ENCODE results near the gene NCS1.

The NCS1 gene

DNA sequence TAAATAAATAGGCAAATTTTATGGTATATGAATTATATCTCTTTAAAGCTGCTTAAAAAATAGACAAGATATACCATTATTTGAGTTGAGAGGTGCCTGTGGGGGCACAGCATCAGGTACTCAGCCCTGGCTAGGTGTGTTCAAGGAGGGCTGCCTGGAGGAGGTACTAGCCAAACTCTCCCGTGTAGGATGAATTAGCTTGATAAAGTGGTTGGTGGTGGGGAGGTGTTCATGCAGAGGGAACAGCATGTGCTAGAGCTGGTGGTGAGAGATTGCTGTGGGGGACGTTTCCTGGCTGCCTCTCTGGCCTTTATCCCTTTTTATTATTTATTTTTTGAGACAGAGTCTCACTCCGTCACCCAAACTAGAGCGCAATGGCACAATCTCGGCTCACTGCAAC is 23.2 kb upstream of the NCS1 start:
- no peak for DNase-seq

- DNase-seq, result no peak
Measured at GRCh38 chr9:130149654-130150286, 22.4 kb upstream of the NCS1 start.

GRCh38 chr9:130150779-130151382 is 21.3 kb upstream of the NCS1 start:
- DNase-seq, result no peak

- DNase-seq, result no peak
Measured at GRCh38 chr9:130154816-130155215, 17.4 kb upstream of the NCS1 start.

- no peak for DNase-seq
Measured at GRCh38 chr9:130155647-130156046, 16.6 kb upstream of the NCS1 start.

GRCh38 chr9:130156672-130157071 is 15.5 kb upstream of the NCS1 start:
- no peak for DNase-seq

DNA sequence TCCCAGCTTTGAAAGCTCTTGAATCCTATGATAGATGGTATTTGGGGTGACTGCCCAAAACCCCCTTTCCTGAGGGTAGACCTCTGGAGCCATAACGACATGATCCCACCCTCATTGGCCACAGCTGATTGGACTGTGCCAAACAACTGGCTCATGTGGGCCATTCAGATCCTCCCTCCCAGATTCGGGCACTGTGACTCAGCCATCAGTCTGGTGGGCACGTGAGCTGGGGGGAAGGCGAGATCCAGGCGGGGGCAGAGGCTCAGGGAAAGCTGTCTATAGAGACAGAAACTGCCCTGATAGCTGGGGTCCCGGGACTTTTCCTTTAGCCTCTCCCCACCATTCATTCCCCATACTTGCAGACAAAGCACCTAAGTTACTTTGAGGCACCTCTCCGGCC is 15.1 kb upstream of the NCS1 start:
- no peak for DNase-seq

GRCh38 chr9:130158001-130158400 is 14.2 kb upstream of the NCS1 start:
- DNase-seq, result no peak

DNA sequence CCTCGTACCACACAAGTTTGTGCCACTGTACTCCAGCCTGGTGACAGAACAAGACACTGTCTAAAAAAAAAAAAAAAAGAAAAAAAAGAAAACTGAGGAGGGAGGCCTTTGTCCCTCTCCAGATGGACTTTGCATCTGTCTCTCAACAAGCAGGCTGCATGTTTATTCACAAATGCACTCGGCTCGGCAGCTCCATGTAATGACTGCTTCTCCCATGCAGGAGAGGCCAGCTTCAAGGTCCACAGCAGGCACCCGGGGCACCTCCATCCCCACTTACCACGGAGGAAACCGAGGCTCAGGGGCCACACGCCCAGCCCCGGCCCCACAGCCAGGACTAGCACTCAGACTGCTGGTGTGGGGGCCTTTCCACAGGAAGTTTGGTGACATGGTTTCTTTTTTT is 13.1 kb upstream of the NCS1 start:
- no peak for DNase-seq

GRCh38 chr9:130159915-130160670 is 12.1 kb upstream of the NCS1 start:
- DNase-seq, result no peak

GRCh38 chr9:130160862-130161470 is 11.2 kb upstream of the NCS1 start:
- no peak for DNase-seq

GRCh38 chr9:130165579-130165978 is 6.6 kb upstream of the NCS1 start:
- no peak for DNase-seq

DNA sequence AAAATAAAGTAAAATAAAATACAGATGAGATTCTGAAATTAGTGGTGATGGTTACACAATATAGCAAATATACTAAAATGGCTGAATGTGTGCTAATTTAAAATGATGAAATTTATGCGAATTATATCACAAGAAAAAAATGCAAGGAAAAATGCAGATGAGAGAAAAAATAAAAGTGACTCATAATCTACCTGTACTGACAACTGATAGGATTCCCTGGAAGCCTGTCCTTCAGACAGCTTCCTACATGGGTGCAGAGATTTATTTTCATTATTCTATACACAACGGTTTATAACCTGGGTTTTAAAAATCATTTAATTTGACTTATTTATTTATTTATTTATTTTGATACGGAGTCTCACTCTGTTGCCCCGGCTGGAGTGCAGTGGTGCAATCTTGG is 5.8 kb upstream of the NCS1 start:
- no peak for DNase-seq

- no peak for DNase-seq
Measured at GRCh38 chr9:130167927-130168326, 4.3 kb upstream of the NCS1 start.

DNA sequence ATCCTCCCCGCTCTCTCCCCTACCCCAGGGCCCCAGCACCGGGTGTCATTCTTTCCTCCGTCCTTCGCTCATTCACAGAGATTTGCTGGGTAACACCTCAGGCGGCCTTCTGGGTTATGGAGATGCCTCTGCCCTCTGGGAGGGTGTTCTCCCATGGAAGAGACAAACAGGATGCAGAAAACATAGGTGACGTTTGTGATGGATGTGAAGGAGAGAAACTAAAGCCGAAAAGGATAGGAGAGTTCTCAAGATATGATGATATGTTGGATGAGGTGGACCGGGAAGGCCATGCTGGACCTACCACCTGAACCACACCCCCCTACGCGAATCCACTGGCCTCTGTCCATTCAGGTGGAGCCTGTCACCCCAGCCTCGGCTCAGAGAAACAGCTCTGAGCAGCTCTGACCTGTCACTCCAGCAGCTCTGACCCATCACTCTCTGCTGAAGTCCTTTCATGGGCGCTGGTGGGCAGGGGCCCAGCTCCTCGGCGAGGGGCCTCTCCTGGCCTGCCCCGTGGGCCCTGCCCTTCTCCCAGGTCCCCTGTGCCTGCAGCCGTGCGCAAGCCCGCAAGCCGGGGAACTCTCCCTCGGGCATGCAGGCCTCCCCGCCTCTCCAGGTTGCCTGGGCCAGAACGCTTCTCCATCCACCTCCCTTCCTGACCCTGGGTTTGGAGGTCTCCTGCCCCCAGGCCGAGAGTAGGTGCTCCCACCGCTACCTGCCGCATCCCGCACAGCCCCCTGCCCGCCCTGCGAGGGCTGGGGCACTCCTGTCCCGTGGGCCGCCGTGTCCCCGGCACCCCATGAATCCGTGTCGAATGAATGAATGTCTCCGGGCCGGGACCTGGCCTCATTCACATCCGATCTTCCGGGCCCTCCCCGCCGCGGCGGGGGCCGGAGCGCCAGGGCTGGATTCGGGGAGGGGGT is 717 bp upstream of the NCS1 start:
- DNase-seq, result no peak

GRCh38 chr9:130172858-130173665 is 858 bp downstream of the NCS1 start:
- DNase-seq, result no peak

GRCh38 chr9:130173666-130173983 is 1.4 kb downstream of the NCS1 start:
- no peak for DNase-seq

DNA sequence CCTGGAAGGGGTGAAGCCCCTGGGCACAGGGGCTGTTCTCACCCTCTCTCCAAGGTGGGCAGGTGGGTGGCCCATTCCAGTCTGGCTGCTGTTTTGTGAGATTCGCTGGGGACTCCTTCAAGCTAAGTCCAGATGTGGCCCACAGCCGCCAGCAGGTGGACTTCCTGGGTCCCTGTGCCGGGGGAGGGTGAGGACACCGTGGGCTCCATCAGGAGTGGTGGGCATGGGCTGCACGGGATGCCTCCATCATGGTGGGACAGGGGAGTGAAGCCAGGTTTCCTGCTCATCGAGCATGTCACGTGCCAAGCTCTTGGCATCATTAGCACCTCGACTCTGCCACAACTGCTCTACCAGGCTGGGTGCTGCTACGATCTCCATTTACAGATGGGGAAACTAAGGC is 1.8 kb downstream of the NCS1 start:
- no peak for DNase-seq

DNA sequence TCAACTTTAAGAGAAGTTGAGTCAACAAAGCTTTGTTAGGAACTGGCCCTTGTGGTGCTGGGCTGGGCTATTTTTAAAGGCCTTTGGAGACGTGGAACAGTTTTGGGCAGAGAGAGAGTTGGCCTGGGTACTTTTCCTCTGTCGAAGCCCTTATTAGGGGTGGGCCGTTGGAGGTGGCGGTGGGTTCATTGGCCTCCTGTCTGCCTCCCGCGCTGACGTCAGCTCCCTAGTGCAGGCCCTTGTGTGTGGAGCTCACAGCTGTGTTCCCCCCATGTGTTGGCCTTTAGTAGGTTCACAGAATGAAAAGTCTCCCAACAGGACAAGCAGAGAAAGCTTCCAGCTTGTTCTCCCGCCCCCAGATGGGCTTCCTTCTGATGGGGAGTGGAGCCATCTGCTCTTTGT is 2.7 kb downstream of the NCS1 start:
- DNase-seq, result no peak

GRCh38 chr9:130175355-130175754 is 3.2 kb downstream of the NCS1 start:
- DNase-seq, result no peak

DNA sequence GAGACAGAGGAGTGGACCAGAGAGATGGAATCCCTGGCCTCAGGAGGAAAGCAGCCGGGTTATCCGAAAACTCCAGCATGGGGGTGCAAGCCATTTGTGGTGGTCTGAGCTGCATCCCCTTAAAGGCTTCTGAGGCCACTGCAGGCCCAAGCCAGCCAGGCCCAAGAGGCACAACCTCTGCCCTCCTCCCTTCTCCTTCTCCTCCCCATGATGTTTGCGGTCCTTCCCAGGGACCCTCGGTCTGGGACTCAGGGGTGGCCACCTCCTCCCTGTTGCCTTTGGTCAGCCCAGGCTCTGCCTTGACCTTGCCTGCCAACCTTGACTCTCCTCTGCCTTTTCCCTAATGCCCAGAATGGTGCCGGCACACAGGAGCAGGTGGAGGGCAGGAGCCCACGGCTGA is 4.6 kb downstream of the NCS1 start:
- DNase-seq, result no peak
